IMR-90 (cell line): ENCODE data around the gene GBP6. TPM values are rescaled to one million over a fixed set of nuclear protein-coding genes. Genes with fewer than 3 reads are reported as not detected.
"Not testable (repeated sequence)": the region's sequence is repeated elsewhere in the genome, so short reads cannot be mapped to it uniquely, and the experiment has no call there.

Experiments
- ATAC-seq: fragments of 200-7000 bp; cut with Tn5 transposase; 2 replicates; pipeline ENCODE4 v1.9.1; 2020; ENCODE audit warnings: low read depth, mild to moderate bottlenecking, moderate library complexity
- BruUV-seq: library from RNA; stranded (reverse); fragments of 400-500 nt; replicated peaks from 2 replicates; lab custom pipeline; 2021; lab: Mats Ljungman, UMichigan
- CTCF ChIA-PET: fragments of 300-600 bp; formaldehyde crosslinking; extraction: SDS; loops from one replicate; lab custom pipeline; 2021; ENCODE audit warnings: antibody characterized with exemption; lab: Yijun Ruan, JAX
- POLR2A ChIA-PET: fragments of 300-600 bp; sonication (Branson Sonifier 250); formaldehyde crosslinking; loops from one replicate; lab custom pipeline; 2022; ENCODE audit warnings: antibody characterized with exemption; ENCODE audit not compliant: unreplicated experiment; lab: Charles Lee
- DNase-seq: peaks from one replicate; pipeline ENCODE4 v3.0.0; 2013
- H2AFZ ChIP-seq: replicated peaks from 2 replicates; pipeline ENCODE3; 2013; ENCODE audit warnings: low read length, mild to moderate bottlenecking; ENCODE audit not compliant: poor library complexity
- H2AK5ac ChIP-seq: 2 replicates; pipeline ENCODE4 v1.6.1; 2013; ENCODE audit warnings: low read depth, low read length, inconsistent platforms
- H2AK9ac ChIP-seq: replicated peaks from 2 replicates; pipeline ENCODE3; 2013; ENCODE audit warnings: mild to moderate bottlenecking, low read depth, low read length, moderate library complexity; ENCODE audit not compliant: poor library complexity
- H2BK120ac ChIP-seq: 2 replicates; pipeline ENCODE4 v1.6.1; 2013; ENCODE audit warnings: low read depth, low read length, inconsistent platforms
- H2BK15ac ChIP-seq: 3 replicates; pipeline ENCODE4 v1.6.1; 2013; ENCODE audit warnings: low read depth, low read length, inconsistent platforms
- H2BK20ac ChIP-seq: 2 replicates; pipeline ENCODE4 v1.6.1; 2013; ENCODE audit warnings: low read depth, mild to moderate bottlenecking, inconsistent platforms, low read length, moderate library complexity
- H2BK5ac ChIP-seq: 2 replicates; pipeline ENCODE4 v1.6.1; 2013; ENCODE audit warnings: mild to moderate bottlenecking, low read depth, low read length, inconsistent platforms; ENCODE audit not compliant: poor library complexity, severe bottlenecking
- H3K14ac ChIP-seq: replicated peaks from 2 replicates; pipeline ENCODE4 v1.6.1; 2013; ENCODE audit warnings: low read depth, low read length, inconsistent platforms
- H3K18ac ChIP-seq: 2 replicates; pipeline ENCODE4 v1.6.1; 2013; ENCODE audit warnings: low read depth, low read length, control low read depth
- H3K23ac ChIP-seq: 2 replicates; pipeline ENCODE4 v1.6.1; 2013; ENCODE audit warnings: low read depth, low read length, inconsistent platforms
- H3K27ac ChIP-seq: 2 replicates; pipeline ENCODE4 v1.5.1; 2013; ENCODE audit warnings: mild to moderate bottlenecking, control low read depth, low read length; ENCODE audit not compliant: insufficient read depth
- H3K27me3 ChIP-seq: 2 replicates; pipeline ENCODE4 v1.6.1; 2013; ENCODE audit warnings: low read length; ENCODE audit not compliant: control insufficient read depth, insufficient read depth
- H3K36me3 ChIP-seq: 2 replicates; pipeline ENCODE4 v1.6.1; 2013; ENCODE audit warnings: low read length, mixed read lengths; ENCODE audit not compliant: control insufficient read depth, insufficient read depth
- H3K4ac ChIP-seq: 2 replicates; pipeline ENCODE4 v1.6.1; 2013; ENCODE audit warnings: low read depth, low read length, inconsistent platforms
- H3K4me1 ChIP-seq: 2 replicates; pipeline ENCODE4 v1.6.1; 2013; ENCODE audit warnings: low read length, mixed read lengths; ENCODE audit not compliant: control insufficient read depth, insufficient read depth
- H3K4me2 ChIP-seq: 2 replicates; pipeline ENCODE4 v1.6.1; 2013; ENCODE audit warnings: low read depth, mild to moderate bottlenecking, control low read depth, low read length, moderate library complexity
- H3K4me3 ChIP-seq: 2 replicates; pipeline ENCODE4 v1.5.1; 2013; ENCODE audit warnings: low read depth, mild to moderate bottlenecking, control low read depth, low read length, moderate library complexity; ENCODE audit not compliant: insufficient read depth
- H3K56ac ChIP-seq: 2 replicates; pipeline ENCODE4 v1.6.1; 2013; ENCODE audit warnings: low read length, inconsistent platforms; ENCODE audit not compliant: insufficient read depth; ENCODE audit errors: extremely low read depth
- H3K79me1 ChIP-seq, 2 experiments: 2 replicates each; pipeline ENCODE4 v1.6.1; 2013; ENCODE audit warnings: low read length in 2 of 2, inconsistent platforms in 1 of 2, low read depth in 1 of 2
- H3K9ac ChIP-seq: 2 replicates; pipeline ENCODE4 v1.6.1; 2013; ENCODE audit warnings: low read depth, low read length, control low read depth
- H3K9me1 ChIP-seq: 2 replicates; pipeline ENCODE4 v1.6.1; 2013; ENCODE audit warnings: low read length, inconsistent platforms; ENCODE audit not compliant: insufficient read depth
- H3K9me3 ChIP-seq: 2 replicates; pipeline ENCODE4 v1.6.1; 2013; ENCODE audit warnings: low read length; ENCODE audit not compliant: control insufficient read depth, insufficient read depth
- H4K20me1 ChIP-seq: 2 replicates; pipeline ENCODE4 v1.6.1; 2013; ENCODE audit warnings: low read length, inconsistent platforms; ENCODE audit not compliant: insufficient read depth
- H4K5ac ChIP-seq: 2 replicates; pipeline ENCODE4 v1.6.1; 2013; ENCODE audit warnings: mild to moderate bottlenecking, low read depth, low read length, control low read depth
- H4K8ac ChIP-seq, 2 experiments: 2 replicates each; pipeline ENCODE4 v1.6.1; 2013; ENCODE audit warnings: low read depth in 2 of 2, low read length in 2 of 2, control low read depth in 1 of 2, inconsistent platforms in 1 of 2
- H4K91ac ChIP-seq: 2 replicates; pipeline ENCODE4 v1.6.1; 2013; ENCODE audit warnings: low read depth, low read length, inconsistent platforms; ENCODE audit not compliant: insufficient read depth
- WGBS, 2 experiments: methylation state at CpG; one replicate each; pipeline versions ENCODE4 v1.1.5 to v1.1.7; 2013; ENCODE audit warnings: missing lambda C conversion rate in 2 of 2; ENCODE audit not compliant: insufficient read length in 1 of 2; ENCODE audit errors: extremely low coverage in 2 of 2; 5-methylcytosine and 5-hydroxymethylcytosine counted together
- dilution Hi-C: fragments of 300-500 bp; cut with HindIII; formaldehyde crosslinking; loops from one replicate; pipeline ENCODE4 v1.14.3; 2018; ENCODE audit warnings: low sequenced_read_pairs; ENCODE audit not compliant: unreplicated experiment
- in situ Hi-C: fragments of 300-500 bp; cut with MboI; formaldehyde crosslinking; loops from 3 replicates; pipeline ENCODE4 v1.14.3; 2019; ENCODE audit warnings: low sequenced_read_pairs, inconsistent platforms, mixed read lengths
- intact Hi-C: fragments of 100-400 bp; cut with micrococcal nuclease; formaldehyde crosslinking; loops from 2 replicates; pipeline ENCODE4 v1.10.0; 2022
- polyA plus RNA-seq, 3 experiments: library from polyadenylated mRNA; depleted of rRNA; stranded (reverse); fragments of >200 nt; gene quantifications; 2 replicates each; pipeline ENCODE4 v1.2.3, GENCODE V29; 2012; ENCODE audit warnings: low replicate concordance in 1 of 3
- total RNA-seq: library from RNA; depleted of rRNA; stranded (reverse); fragments of >200 nt; gene quantifications from 2 replicates; pipeline ENCODE4 v1.2.3, GENCODE V29; 2012

Gene GBP6
- total and polyA plus RNA-seq, 2 of the 4 experiments (the other 2 are of a cell fraction), result not detected

DNA sequence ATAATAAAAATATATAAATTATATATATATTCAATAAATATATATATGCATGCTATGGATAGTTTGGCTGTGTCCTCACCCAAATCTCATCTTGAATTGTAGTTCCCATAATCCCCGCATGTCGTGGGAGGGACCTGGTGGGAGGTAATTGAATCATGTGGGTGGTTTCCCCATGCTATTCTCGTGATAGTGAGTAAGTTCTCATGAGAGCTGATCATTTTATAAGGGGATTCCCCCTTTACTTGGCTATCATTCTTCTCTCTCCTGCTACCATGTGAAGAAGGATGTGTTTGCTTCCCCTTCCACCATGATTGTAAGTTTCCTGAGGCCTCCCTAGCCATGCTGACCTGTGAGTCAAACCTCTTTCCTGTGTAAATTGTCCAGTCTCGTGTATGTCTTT is 10.0 kb downstream of the GBP6 start:
- dilution Hi-C loops, H3K23ac ChIP-seq, H3K56ac ChIP-seq, H3K4me3 ChIP-seq, H3K4me2 ChIP-seq, H4K5ac ChIP-seq, H3K9me1 ChIP-seq, H3K27me3 ChIP-seq, DNase-seq, H3K9me3 ChIP-seq, H2BK5ac ChIP-seq, CTCF ChIA-PET, POLR2A ChIA-PET, H4K20me1 ChIP-seq, H2BK120ac ChIP-seq, H2AFZ ChIP-seq, H3K27ac ChIP-seq, H3K4ac ChIP-seq, H2AK5ac ChIP-seq, H4K8ac ChIP-seq, H2BK20ac ChIP-seq, H2BK15ac ChIP-seq, ATAC-seq, H3K9ac ChIP-seq, H3K14ac ChIP-seq, H4K91ac ChIP-seq, H3K36me3 ChIP-seq, H3K4me1 ChIP-seq, intact Hi-C loops, H2AK9ac ChIP-seq, BruUV-seq, H3K18ac ChIP-seq, H3K79me1 ChIP-seq, in situ Hi-C loops: not testable (repeated sequence)
- no CpG with 5 or more reads among the region's 4 CpGs for WGBS, 2 experiments
